CD4-positive, alpha-beta T cell (primary cell): ENCODE measurements around the gene RNF113B. TPM values are rescaled to one million over a fixed set of nuclear protein-coding genes. Genes with fewer than 3 reads are reported as not detected.

ENCODE experiments used
- ATAC-seq: fragments of 200-7000 bp; cut with Tn5 transposase; one replicate; pipeline ENCODE4 v1.10.0; 2022; ENCODE audit warnings: mild to moderate bottlenecking; ENCODE audit not compliant: poor library complexity
- CTCF ChIA-PET: fragments of 350-600 bp; sonication (Branson Sonifier 250); formaldehyde crosslinking; loops from one replicate; lab custom pipeline; 2021; ENCODE audit warnings: antibody characterized with exemption, inconsistent platforms; lab: Charles Lee
- POLR2A ChIA-PET: fragments of 350-600 bp; sonication (Branson Sonifier 250); formaldehyde crosslinking; loops from one replicate; lab custom pipeline; 2021; ENCODE audit warnings: antibody characterized with exemption, inconsistent platforms; lab: Charles Lee
- DNase-seq, 14 experiments: peaks; one replicate each; pipeline ENCODE4 v3.0.0-alpha.2; 2013 to 2020; ENCODE audit warnings: mixed read lengths in 2 of 14
- H3K27ac ChIP-seq, 2 donors: one replicate each; pipeline versions ENCODE4 v1.5.1 to v1.7.0; 2013; ENCODE audit warnings: low read length in 2 of 2, low read depth in 1 of 2, mild to moderate bottlenecking in 1 of 2
- H3K27me3 ChIP-seq, 2 experiments: 1 replicate in 1 of 2; 2 replicates in 1 of 2; pipeline versions ENCODE4 v1.6.1 to v1.7.0; 2013; ENCODE audit warnings: low read length in 2 of 2, control low read depth in 1 of 2, mild to moderate bottlenecking in 1 of 2, moderate library complexity in 1 of 2; ENCODE audit not compliant: insufficient read depth in 2 of 2, control insufficient read depth in 1 of 2
- H3K36me3 ChIP-seq: one replicate; pipeline ENCODE4 v1.6.1; 2013; ENCODE audit warnings: low read length, control low read depth; ENCODE audit not compliant: insufficient read depth
- H3K4me1 ChIP-seq: one replicate; pipeline ENCODE4 v1.6.1; 2013; ENCODE audit warnings: low read length, control low read depth; ENCODE audit not compliant: insufficient read depth
- H3K4me3 ChIP-seq: one replicate; pipeline ENCODE4 v1.5.1; 2013; ENCODE audit warnings: mild to moderate bottlenecking, low read length, moderate library complexity
- H3K9me3 ChIP-seq, 2 experiments: 1 replicate in 1 of 2; 2 replicates in 1 of 2; pipeline versions ENCODE4 v1.6.1 to v1.7.0; 2013; ENCODE audit warnings: low read length in 2 of 2, mild to moderate bottlenecking in 2 of 2, control low read depth in 1 of 2, moderate library complexity in 1 of 2; ENCODE audit not compliant: control insufficient read depth in 1 of 2, insufficient read depth in 1 of 2
- H3K27ac Mint-ChIP-seq: one replicate; pipeline ENCODE4 v1.8.0; 2020; ENCODE audit warnings: mixed read lengths
- H3K27me3 Mint-ChIP-seq: one replicate; pipeline ENCODE4 v1.8.0; 2021; ENCODE audit warnings: mixed read lengths
- H3K36me3 Mint-ChIP-seq: one replicate; pipeline ENCODE4 v1.8.0; 2021; ENCODE audit warnings: low read depth, mixed read lengths
- H3K4me1 Mint-ChIP-seq: one replicate; pipeline ENCODE4 v1.8.0; 2021; ENCODE audit warnings: low read depth, mixed read lengths
- H3K4me3 Mint-ChIP-seq: one replicate; pipeline ENCODE4 v1.8.0; 2020; ENCODE audit warnings: mild to moderate bottlenecking, mixed read lengths
- H3K9me3 Mint-ChIP-seq: one replicate; pipeline ENCODE4 v1.8.0; 2020; ENCODE audit warnings: mixed read lengths
- CTCF ChIP-seq: fragments of 200-600 bp; IDR thresholded peaks from one replicate; pipeline ENCODE4 v1.8.0; 2022; ENCODE audit warnings: antibody characterized with exemption, mild to moderate bottlenecking
- intact Hi-C, 2 experiments: fragments of 100-400 bp; cut with DNase I in 1 of 2; cut with micrococcal nuclease in 1 of 2; formaldehyde crosslinking; loops; one replicate each; pipeline versions ENCODE4 v1.15.1 to v1.9.0; 2023 to 2025; cut with DNase I, micrococcal nuclease
- total RNA-seq, 174 experiments: library from RNA in 2 of 174; stranded (reverse) in 2 of 174; gene quantifications; one replicate each; pipeline ENCODE4 v1.2.3 and lab custom pipeline; 2021 to 2026

The RNF113B gene
- total RNA-seq, 2 experiments from 2014 or later: not detected

GRCh38 chr13:98174307-98174706 lies 2.8 kb downstream of the RNF113B start:
- Mint-ChIP-seq H3K36me3 (no peaks in the 10 kb centered on the region), H3K27me3 (peaks cover 32% of the 10 kb centered on the region), H3K4me1 (no peaks in the 10 kb centered on the region), H3K4me3 (no peak overlapping the region), H3K9me3 (no peaks in the 10 kb centered on the region), H3K27ac (no peak overlapping the region)
- Histone ChIP-seq H3K4me3 (no peak overlapping the region), H3K36me3 (no peaks in the 10 kb centered on the region), H3K27ac (no peak overlapping the region), H3K27me3 (no peaks in the 10 kb centered on the region), H3K4me1 (no peaks in the 10 kb centered on the region), H3K9me3 (peaks cover 0 to 13% of the 10 kb centered on the region in 2 experiments)
- TF ChIP-seq CTCF: no peak
- intact Hi-C loops: no loop called here
- no peak for DNase-seq
- no peak for ATAC-seq
- CTCF ChIA-PET: no interaction called here
- POLR2A ChIA-PET: no interaction called here

DNA sequence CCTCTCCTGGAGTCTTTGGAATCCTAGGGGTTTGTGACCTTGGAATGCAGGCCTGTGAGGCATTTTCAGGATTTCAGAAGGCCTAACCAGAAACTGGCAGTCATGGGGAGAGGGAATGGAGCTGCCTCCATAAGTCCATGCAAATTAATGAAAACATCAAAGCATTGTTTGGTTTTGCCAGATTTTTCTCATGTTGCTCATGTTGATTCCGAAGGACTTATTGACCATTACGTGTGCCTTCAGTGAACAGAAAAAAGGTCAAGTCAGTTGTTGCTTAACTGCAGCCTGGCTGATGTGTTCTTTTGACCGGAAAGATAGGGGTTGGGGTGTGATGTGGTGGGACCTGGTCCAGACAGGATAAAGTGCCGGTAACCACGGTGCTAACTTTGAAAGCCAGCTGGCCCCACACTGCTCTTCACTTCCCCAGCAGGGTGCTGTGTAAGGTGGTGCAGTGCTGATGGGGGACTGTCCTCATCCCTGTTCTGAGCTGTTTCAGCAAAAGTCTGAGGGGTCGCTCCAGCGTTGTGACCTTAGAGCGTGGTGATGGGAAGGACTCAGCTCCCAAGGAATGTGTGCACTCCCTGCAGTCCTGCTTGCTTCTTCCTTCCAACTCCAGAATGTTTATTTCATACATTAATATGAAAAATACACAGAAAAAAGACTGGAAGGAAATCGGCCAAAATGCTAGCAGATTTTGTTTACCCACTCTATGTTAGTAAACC lies 3.5 kb downstream of the RNF113B start:
- no peak for TF ChIP-seq CTCF
- H3K9me3 Mint-ChIP-seq: no peaks in the 10 kb centered on the region
- Histone ChIP-seq H3K4me1 (no peaks in the 10 kb centered on the region), H3K36me3 (no peaks in the 10 kb centered on the region), H3K27ac (no peak overlapping the region), H3K27me3 (no peaks in the 10 kb centered on the region), H3K9me3 (peaks cover 0 to 13% of the 10 kb centered on the region in 2 experiments), H3K4me3 (no peak overlapping the region)
- H3K36me3 Mint-ChIP-seq: no peaks in the 10 kb centered on the region
- intact Hi-C loops: no loop called here
- ATAC-seq (no peak), DNase-seq (no peak)
- CTCF ChIA-PET: no interaction called here
- H3K27me3 Mint-ChIP-seq: peaks cover 36% of the 10 kb centered on the region
- POLR2A ChIA-PET: no interaction called here
- H3K4me1 Mint-ChIP-seq: no peaks in the 10 kb centered on the region
- H3K27ac Mint-ChIP-seq: no peak overlapping the region
- H3K4me3 Mint-ChIP-seq: no peak overlapping the region

DNA sequence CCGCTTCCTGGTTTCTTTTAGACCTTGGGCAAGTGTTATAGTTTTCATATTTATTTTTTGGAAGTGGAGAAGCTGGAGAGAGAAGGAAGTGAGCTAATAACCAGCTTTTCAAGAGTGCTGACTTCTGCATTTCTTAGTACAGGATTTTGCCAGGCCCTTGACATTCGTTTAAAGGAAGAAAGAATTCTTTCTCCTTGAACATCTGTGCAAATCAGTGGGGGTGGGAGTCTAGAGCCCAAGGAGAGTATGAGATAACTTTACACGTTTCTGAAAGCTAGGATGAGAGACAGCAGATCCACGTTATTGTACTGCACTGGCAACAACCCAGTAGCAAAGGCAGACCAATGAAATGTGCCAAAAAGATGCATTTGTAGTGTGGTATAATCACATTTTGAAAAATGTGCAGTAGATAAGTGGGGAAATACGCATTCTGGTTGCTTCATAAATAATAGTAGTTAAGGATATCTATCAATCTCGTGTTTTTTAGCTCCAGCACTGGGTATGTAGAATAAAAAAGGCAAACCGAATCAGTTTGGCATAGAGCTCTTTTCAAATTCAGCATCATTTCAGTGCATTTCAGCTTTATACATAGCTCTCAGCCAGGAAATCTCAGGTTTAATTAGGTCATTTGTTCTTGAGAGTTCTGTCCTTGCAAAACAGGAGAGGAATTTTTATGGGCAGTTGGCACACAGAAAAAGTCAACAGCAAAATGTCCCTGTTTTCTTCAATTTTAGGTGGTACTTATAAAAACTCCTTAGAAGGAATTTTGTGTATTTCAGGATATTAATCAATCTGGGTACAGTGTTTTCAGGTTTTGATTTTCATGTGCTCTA lies 4.3 kb downstream of the RNF113B start:
- no peak for TF ChIP-seq CTCF
- ATAC-seq (no peak), DNase-seq (no peak)
- no peaks in the 10 kb centered on the region for H3K36me3 Mint-ChIP-seq
- no peak overlapping the region for H3K27ac ChIP-seq
- POLR2A ChIA-PET: no interaction called here
- H3K9me3 ChIP-seq: peaks cover 0 to 13% of the 10 kb centered on the region in 2 experiments
- H3K27ac Mint-ChIP-seq: no peak overlapping the region
- no peaks in the 10 kb centered on the region for H3K36me3 ChIP-seq
- H3K27me3 Mint-ChIP-seq: peaks cover 40% of the 10 kb centered on the region
- CTCF ChIA-PET: no interaction called here
- intact Hi-C loops: no loop called here
- H3K9me3 Mint-ChIP-seq: no peaks in the 10 kb centered on the region
- no peak overlapping the region for H3K4me3 ChIP-seq
- H3K4me1 ChIP-seq: no peaks in the 10 kb centered on the region
- H3K27me3 ChIP-seq: no peaks in the 10 kb centered on the region
- H3K4me1 Mint-ChIP-seq: no peaks in the 10 kb centered on the region
- no peak overlapping the region for H3K4me3 Mint-ChIP-seq
